HCT116 (cell line): ENCODE results near the gene TMEM266. TPM values are rescaled to one million over a fixed set of nuclear protein-coding genes. Genes with fewer than 3 reads are reported as not detected.

Experiments used
- ATAC-seq: fragments of 200-7000 bp; cut with Tn5 transposase; 2 replicates; pipeline ENCODE4 v1.9.1; 2020; ENCODE audit warnings: mild to moderate bottlenecking, moderate library complexity
- BruUV-seq: library from RNA; stranded (reverse); fragments of 400-500 nt; replicated peaks from 2 replicates; lab custom pipeline; 2021; lab: Mats Ljungman, UMichigan
- CTCF ChIA-PET: fragments of 300-600 bp; sonication (Branson Sonifier 250); formaldehyde crosslinking; loops from one replicate; lab custom pipeline; 2021; ENCODE audit warnings: antibody characterized with exemption; lab: Charles Lee
- POLR2A ChIA-PET: fragments of 300-600, 350-600 bp; sonication (Branson Sonifier 250); formaldehyde crosslinking; loops from one replicate; lab custom pipeline; 2021; ENCODE audit warnings: antibody characterized with exemption; lab: Charles Lee
- RAD21 ChIA-PET, 2 experiments: fragments of 300-600 bp; sonication (Branson Sonifier 250); formaldehyde crosslinking; loops; one replicate each; lab custom pipeline; 2023; ENCODE audit warnings: low total read pairs in 2 of 2; ENCODE audit not compliant: uncharacterized antibody in 2 of 2, unreplicated experiment in 2 of 2, low non-redundant PET in 1 of 2; lab: Charles Lee
- DNase-seq: peaks from one replicate; pipeline ENCODE4 v3.0.0-alpha.2; 2010; ENCODE audit warnings: low read depth, low spot score
- H2AFZ ChIP-seq: fragments of 200-600 bp; shearing (Covaris generic), sonication (generic); 2 replicates; pipeline ENCODE4 v1.6.1; 2017; ENCODE audit warnings: low read depth, mixed run types, mixed read lengths, antibody characterized with exemption, low read length; ENCODE audit not compliant: poor library complexity, severe bottlenecking
- H3K27ac ChIP-seq: 2 replicates; pipeline ENCODE4 v1.5.1; 2012; ENCODE audit warnings: low read depth, low read length
- H3K27me3 ChIP-seq: fragments of 200-600 bp; sonication (generic); 2 replicates; pipeline ENCODE4 v1.6.1; 2016; ENCODE audit warnings: mixed run types, low read length, mixed read lengths; ENCODE audit not compliant: insufficient read depth
- H3K36me3 ChIP-seq, 2 experiments: fragments of 200-500 bp in 1 of 2; fragments of 200-600 bp in 1 of 2; sonication (Bioruptor generic) in 1 of 2; sonication (generic) in 1 of 2; 2 replicates each; pipeline versions ENCODE4 v1.5.1 to v1.6.1; 2014 to 2016; ENCODE audit warnings: low read length in 2 of 2, inconsistent platforms in 1 of 2, mixed read lengths in 1 of 2, mixed run types in 1 of 2; ENCODE audit not compliant: insufficient read depth in 2 of 2, control insufficient read depth in 1 of 2
- H3K4me1 ChIP-seq, 2 experiments: fragments of 200-600 bp in 1 of 2; sonication (generic) in 1 of 2; 2 replicates each; pipeline versions ENCODE4 v1.5.1 to v1.6.1; 2012 to 2017; ENCODE audit warnings: low read length in 2 of 2, inconsistent platforms in 1 of 2, mild to moderate bottlenecking in 1 of 2, mixed read lengths in 1 of 2, mixed run types in 1 of 2, moderate library complexity in 1 of 2; ENCODE audit not compliant: insufficient read depth in 2 of 2, control insufficient read depth in 1 of 2
- H3K4me2 ChIP-seq: fragments of 200-600 bp; sonication (generic); 2 replicates; pipeline ENCODE4 v1.6.1; 2017; ENCODE audit warnings: mixed run types, low read length, mixed read lengths
- H3K4me3 ChIP-seq, 2 experiments: fragments of 200-600 bp in 1 of 2; sonication (generic) in 1 of 2; replicated peaks in 1 of 2; 2 replicates each; pipeline ENCODE4 v1.5.1; 2011 to 2016; ENCODE audit warnings: low read length in 2 of 2, control low read depth in 1 of 2, low read depth in 1 of 2, mild to moderate bottlenecking in 1 of 2, mixed read lengths in 1 of 2, mixed run types in 1 of 2
- H3K79me2 ChIP-seq: fragments of 200-600 bp; sonication (generic); 2 replicates; pipeline ENCODE4 v1.6.1; 2017; ENCODE audit warnings: mild to moderate bottlenecking, mixed run types, low read length, moderate library complexity, mixed read lengths; ENCODE audit not compliant: insufficient read depth
- H3K9ac ChIP-seq: fragments of 200-600 bp; sonication (generic); 2 replicates; pipeline ENCODE4 v1.6.1; 2016; ENCODE audit warnings: low read length, mixed read lengths
- H3K9me2 ChIP-seq: fragments of 200-600 bp; sonication (generic), shearing (Covaris generic); 2 replicates; pipeline ENCODE4 v1.6.1; 2017; ENCODE audit warnings: mixed run types, mild to moderate bottlenecking, moderate library complexity; ENCODE audit not compliant: insufficient read depth
- H3K9me3 ChIP-seq, 2 experiments: fragments of 200-500 bp in 1 of 2; fragments of 200-600 bp in 1 of 2; sonication (Bioruptor generic) in 1 of 2; sonication (generic) in 1 of 2; 2 replicates each; pipeline ENCODE4 v1.6.1; 2014 to 2017; ENCODE audit warnings: low read length in 2 of 2, mixed read lengths in 2 of 2, inconsistent platforms in 1 of 2, low read depth in 1 of 2, mild to moderate bottlenecking in 1 of 2, mixed run types in 1 of 2, moderate library complexity in 1 of 2; ENCODE audit not compliant: control insufficient read depth in 1 of 2, insufficient read depth in 1 of 2
- H4K20me1 ChIP-seq: fragments of 200-600 bp; sonication (generic), shearing (Covaris generic); 2 replicates; pipeline ENCODE4 v1.6.1; 2017; ENCODE audit warnings: mixed run types, mild to moderate bottlenecking, moderate library complexity; ENCODE audit not compliant: insufficient read depth
- CBX3 ChIP-seq: IDR thresholded peaks from 2 replicates; pipeline ENCODE4 v1.6.1; 2012; ENCODE audit warnings: low read depth
- CEBPB ChIP-seq: IDR thresholded peaks from 2 replicates; pipeline ENCODE4 v1.6.1; 2012; ENCODE audit warnings: low read depth
- EGR1 ChIP-seq: IDR thresholded peaks from 2 replicates; pipeline ENCODE4 v1.6.1; 2012; ENCODE audit warnings: low read depth
- ELF1 ChIP-seq: IDR thresholded peaks from 2 replicates; pipeline ENCODE4 v1.6.1; 2012; ENCODE audit warnings: low read depth, borderline replicate concordance
- EZH2 ChIP-seq: fragments of 200-600 bp; sonication (generic); IDR thresholded peaks from 2 replicates; pipeline ENCODE4 v1.6.1; 2017; ENCODE audit warnings: antibody characterized with exemption, mixed run types
- EZH2phosphoT487 ChIP-seq: fragments of 200-600 bp; IDR thresholded peaks from 2 replicates; pipeline ENCODE4 v1.6.1; 2018; ENCODE audit warnings: antibody characterized with exemption, borderline replicate concordance
- FOSL1 ChIP-seq: IDR thresholded peaks from 2 replicates; pipeline ENCODE4 v1.6.1; 2012; ENCODE audit warnings: low read depth
- JUND ChIP-seq: IDR thresholded peaks from 2 replicates; pipeline ENCODE4 v1.6.1; 2012
- MAX ChIP-seq: IDR thresholded peaks from 2 replicates; pipeline ENCODE4 v1.6.1; 2012
- POLR2A ChIP-seq: IDR thresholded peaks from 2 replicates; pipeline ENCODE4 v1.7.0; 2011; ENCODE audit warnings: borderline replicate concordance; ENCODE audit not compliant: insufficient read depth, insufficient read length; ENCODE audit errors: extremely low read depth
- POLR2AphosphoS5 ChIP-seq: IDR thresholded peaks from 2 replicates; pipeline ENCODE4 v1.6.1; 2011; ENCODE audit warnings: mild to moderate bottlenecking, low read depth, low read length, moderate library complexity
- RAD21 ChIP-seq: IDR thresholded peaks from 2 replicates; pipeline ENCODE4 v1.6.1; 2012; ENCODE audit warnings: low read depth, mild to moderate bottlenecking
- SIN3A ChIP-seq: IDR thresholded peaks from 2 replicates; pipeline ENCODE4 v1.6.1; 2012; ENCODE audit warnings: low read depth
- SP1 ChIP-seq: IDR thresholded peaks from 2 replicates; pipeline ENCODE4 v1.6.1; 2012; ENCODE audit warnings: low read depth
- SRF ChIP-seq: IDR thresholded peaks from 2 replicates; pipeline ENCODE4 v1.6.1; 2012; ENCODE audit warnings: low read depth
- TCF7L2 ChIP-seq: IDR thresholded peaks from 2 replicates; pipeline ENCODE4 v1.7.0; 2011; ENCODE audit warnings: borderline replicate concordance, inconsistent platforms; ENCODE audit not compliant: insufficient read depth, insufficient read length; ENCODE audit errors: extremely low read depth
- YY1 ChIP-seq: IDR thresholded peaks from 2 replicates; pipeline ENCODE4 v1.6.1; 2011; ENCODE audit warnings: low read length, low read depth, moderate library complexity, mild to moderate bottlenecking; ENCODE audit not compliant: insufficient replicate concordance; ENCODE audit errors: extremely low read depth
- intact Hi-C: fragments of 100-400 bp; cut with micrococcal nuclease; formaldehyde crosslinking; loops from 2 replicates; pipeline ENCODE4 v1.10.0; 2022
- total RNA-seq: library from RNA; stranded (reverse); gene quantifications from one replicate; pipeline ENCODE4 v1.2.1, GENCODE V29; 2021; ENCODE audit not compliant: unreplicated experiment
- TF ChIP-seq, protein P1 (sequence below): IDR thresholded peaks from 2 replicates; pipeline ENCODE4 v1.6.1; 2012; ENCODE audit warnings: low read depth
- TF ChIP-seq, protein P2 (sequence below), 3 experiments: fragments of 200-600 bp in 1 of 3; sonication (generic) in 1 of 3; IDR thresholded peaks in 2 of 3; conservative IDR thresholded peaks in 1 of 3; 2 replicates each; pipeline ENCODE4 v1.5.1; 2012 to 2017; ENCODE audit warnings: low read depth in 2 of 3, low read length in 2 of 3, antibody characterized with exemption in 1 of 3, borderline replicate concordance in 1 of 3, control low read depth in 1 of 3, mild to moderate bottlenecking in 1 of 3, mixed read lengths in 1 of 3, mixed run types in 1 of 3, moderate library complexity in 1 of 3; ENCODE audit not compliant: insufficient read depth in 1 of 3
- TF ChIP-seq, protein P3 (sequence below): IDR thresholded peaks from 2 replicates; pipeline ENCODE4 v1.6.1; 2012

The TMEM266 gene
- total RNA-seq, 1 experiment from 2014 or later: 0.91 TPM

DNA sequence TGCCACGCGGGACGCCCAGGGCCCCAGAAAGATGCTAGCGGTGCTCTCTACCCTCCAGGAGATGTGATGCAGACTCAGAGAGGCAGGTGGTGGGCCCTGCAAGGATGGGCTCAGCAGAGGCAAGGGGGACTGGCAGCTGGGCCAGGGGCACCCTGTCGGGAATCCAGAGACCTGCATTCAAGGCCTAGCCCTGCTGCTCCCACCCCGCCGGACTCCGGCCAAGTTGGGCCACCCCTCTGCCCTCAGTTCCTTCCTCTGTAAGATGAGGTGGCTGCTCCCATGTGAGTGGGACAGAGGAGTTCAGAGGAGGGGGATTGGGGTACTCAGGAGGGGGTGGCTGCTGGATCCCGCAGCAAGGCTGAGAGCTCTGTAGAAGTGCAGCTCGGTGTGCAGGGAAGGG is 116.3 kb downstream of the TMEM266 start:
- POLR2A ChIA-PET: no interaction called here
- Histone ChIP-seq H3K4me1 (peaks cover 0 to 10% of the 10 kb centered on the region in 2 experiments; a peak in 2 of 4 replicates), H3K27ac (no peak overlapping the region), H3K36me3 (no peaks in the 10 kb centered on the region), H3K9me3 (no peaks in the 10 kb centered on the region), H3K4me3 (no peak overlapping the region), H4K20me1 (no peaks in the 10 kb centered on the region), H3K9ac (no peak overlapping the region), H3K4me2 (no peak overlapping the region), H3K27me3 (no peaks in the 10 kb centered on the region), H3K79me2 (no peaks in the 10 kb centered on the region), H2AFZ (no peak overlapping the region), H3K9me2 (no peaks in the 10 kb centered on the region)
- DNase-seq (no peak), ATAC-seq (no peak)
- CTCF ChIA-PET: no interaction called here
- no TSS peak for BruUV-seq
- intact Hi-C loops: no loop called here
- TF ChIP-seq SRF (no peak), TCF7L2 (no peak), CBX3 (no peak), SIN3A (no peak), FOSL1 (no peak), SP1 (no peak), EZH2phosphoT487 (no peak), EZH2 (no peak), YY1 (no peak), JUND (no peak), CEBPB (no peak), ELF1 (no peak), EGR1 (no peak), POLR2AphosphoS5 (no peak), POLR2A (no peak), RAD21 (no peak), MAX (no peak)
- TF ChIP-seq, protein P1, sequence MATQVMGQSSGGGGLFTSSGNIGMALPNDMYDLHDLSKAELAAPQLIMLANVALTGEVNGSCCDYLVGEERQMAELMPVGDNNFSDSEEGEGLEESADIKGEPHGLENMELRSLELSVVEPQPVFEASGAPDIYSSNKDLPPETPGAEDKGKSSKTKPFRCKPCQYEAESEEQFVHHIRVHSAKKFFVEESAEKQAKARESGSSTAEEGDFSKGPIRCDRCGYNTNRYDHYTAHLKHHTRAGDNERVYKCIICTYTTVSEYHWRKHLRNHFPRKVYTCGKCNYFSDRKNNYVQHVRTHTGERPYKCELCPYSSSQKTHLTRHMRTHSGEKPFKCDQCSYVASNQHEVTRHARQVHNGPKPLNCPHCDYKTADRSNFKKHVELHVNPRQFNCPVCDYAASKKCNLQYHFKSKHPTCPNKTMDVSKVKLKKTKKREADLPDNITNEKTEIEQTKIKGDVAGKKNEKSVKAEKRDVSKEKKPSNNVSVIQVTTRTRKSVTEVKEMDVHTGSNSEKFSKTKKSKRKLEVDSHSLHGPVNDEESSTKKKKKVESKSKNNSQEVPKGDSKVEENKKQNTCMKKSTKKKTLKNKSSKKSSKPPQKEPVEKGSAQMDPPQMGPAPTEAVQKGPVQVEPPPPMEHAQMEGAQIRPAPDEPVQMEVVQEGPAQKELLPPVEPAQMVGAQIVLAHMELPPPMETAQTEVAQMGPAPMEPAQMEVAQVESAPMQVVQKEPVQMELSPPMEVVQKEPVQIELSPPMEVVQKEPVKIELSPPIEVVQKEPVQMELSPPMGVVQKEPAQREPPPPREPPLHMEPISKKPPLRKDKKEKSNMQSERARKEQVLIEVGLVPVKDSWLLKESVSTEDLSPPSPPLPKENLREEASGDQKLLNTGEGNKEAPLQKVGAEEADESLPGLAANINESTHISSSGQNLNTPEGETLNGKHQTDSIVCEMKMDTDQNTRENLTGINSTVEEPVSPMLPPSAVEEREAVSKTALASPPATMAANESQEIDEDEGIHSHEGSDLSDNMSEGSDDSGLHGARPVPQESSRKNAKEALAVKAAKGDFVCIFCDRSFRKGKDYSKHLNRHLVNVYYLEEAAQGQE: no peak
- TF ChIP-seq, protein P2, sequence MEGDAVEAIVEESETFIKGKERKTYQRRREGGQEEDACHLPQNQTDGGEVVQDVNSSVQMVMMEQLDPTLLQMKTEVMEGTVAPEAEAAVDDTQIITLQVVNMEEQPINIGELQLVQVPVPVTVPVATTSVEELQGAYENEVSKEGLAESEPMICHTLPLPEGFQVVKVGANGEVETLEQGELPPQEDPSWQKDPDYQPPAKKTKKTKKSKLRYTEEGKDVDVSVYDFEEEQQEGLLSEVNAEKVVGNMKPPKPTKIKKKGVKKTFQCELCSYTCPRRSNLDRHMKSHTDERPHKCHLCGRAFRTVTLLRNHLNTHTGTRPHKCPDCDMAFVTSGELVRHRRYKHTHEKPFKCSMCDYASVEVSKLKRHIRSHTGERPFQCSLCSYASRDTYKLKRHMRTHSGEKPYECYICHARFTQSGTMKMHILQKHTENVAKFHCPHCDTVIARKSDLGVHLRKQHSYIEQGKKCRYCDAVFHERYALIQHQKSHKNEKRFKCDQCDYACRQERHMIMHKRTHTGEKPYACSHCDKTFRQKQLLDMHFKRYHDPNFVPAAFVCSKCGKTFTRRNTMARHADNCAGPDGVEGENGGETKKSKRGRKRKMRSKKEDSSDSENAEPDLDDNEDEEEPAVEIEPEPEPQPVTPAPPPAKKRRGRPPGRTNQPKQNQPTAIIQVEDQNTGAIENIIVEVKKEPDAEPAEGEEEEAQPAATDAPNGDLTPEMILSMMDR (IDR thresholded peaks at IDR 0.05 in 2 of 3, conservative IDR thresholded peaks at IDR 0.05 in 1 of 3; ENCODE audit: borderline replicate concordance in 1 of 3, insufficient read depth in 1 of 3, low read depth in 2 of 3, low read length in 2 of 3): no peak
- TF ChIP-seq, protein P3, sequence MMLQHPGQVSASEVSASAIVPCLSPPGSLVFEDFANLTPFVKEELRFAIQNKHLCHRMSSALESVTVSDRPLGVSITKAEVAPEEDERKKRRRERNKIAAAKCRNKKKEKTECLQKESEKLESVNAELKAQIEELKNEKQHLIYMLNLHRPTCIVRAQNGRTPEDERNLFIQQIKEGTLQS: no peak
- RAD21 ChIA-PET: no interaction called here
